ENCODE measurements around the gene OGA. TPM values are rescaled to one million over a fixed set of nuclear protein-coding genes. Genes with fewer than 3 reads are reported as not detected.

The OGA gene
- total RNA-seq, 4 donors from 2014 or later: 70.0 to 214 (median 127) TPM

DNA sequence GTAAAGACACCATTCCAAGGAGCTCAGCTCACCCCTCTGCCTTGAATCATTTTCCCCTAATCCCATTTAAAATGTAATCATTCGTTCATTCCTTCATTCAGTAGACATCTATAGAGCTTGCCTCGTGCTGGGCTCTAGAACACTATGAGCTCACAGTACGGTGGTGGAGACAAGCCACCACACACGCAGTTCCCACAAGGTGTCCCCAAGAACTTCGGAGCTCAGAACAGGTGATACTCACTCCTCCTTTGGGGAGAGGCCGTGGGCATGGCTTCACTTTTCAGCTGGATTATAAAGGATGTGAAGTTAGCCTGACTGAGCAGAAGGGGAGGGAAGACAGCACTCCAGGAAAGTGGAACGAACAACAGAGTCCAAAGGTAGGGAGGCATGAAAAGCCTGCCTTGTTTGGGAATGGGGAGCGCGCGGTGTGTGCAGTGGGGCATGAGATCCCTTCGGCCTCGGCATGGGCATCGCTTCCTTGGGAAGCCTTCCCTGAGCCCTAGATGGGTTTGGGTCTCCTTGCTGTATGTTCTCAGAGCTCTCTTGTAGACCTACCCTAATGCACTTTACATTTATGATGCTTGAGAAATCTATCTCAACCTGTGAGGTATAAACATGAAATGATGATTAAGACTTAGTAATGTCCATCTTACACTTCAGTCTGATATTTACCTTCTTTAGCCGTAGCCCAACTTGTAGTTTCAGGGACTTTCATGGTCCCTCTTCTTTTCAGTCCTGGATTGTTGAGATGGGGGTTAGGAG, 809 bp upstream of the OGA start:
- ATAC-seq (ENCODE audit: low FRiP score) (peak; percentile 25), DNase-seq (ENCODE audit: low spot score) (no peak)
- TF ChIP-seq CTCF (IDR thresholded peaks at IDR 0.05): no peak

GRCh38 chr10:101817337-101818118, 716 bp downstream of the OGA start:
- peak; percentile 76 for DNase-seq (ENCODE audit: low spot score)

DNA sequence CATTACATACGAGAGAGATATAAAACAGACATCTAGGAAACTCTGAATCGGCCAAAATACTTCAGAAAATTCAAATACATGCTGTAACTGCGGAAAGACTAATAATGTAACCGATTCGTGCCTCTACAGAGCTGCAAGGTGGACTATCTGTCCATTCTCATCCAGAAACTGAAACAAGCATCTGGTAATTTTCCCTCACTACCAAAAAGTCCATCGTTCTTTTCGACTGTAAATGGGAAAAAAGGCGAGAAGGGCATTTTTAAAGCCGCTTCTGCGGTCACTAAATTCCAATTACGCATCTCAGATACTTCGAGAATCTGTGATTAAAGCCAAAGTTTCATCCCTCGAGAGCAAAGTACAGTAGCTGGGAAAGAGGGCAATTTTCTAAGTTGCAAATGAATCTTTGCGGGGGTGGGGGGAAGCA, 1.3 kb downstream of the OGA start:
- no peak for DNase-seq (ENCODE audit: low spot score)
- TF ChIP-seq CTCF (IDR thresholded peaks at IDR 0.05): no peak

More at GRCh38 chr10:101817337-101818118, 716 bp downstream of the OGA start:
- peak; percentile 52 for ATAC-seq (ENCODE audit: low FRiP score)
- TF ChIP-seq CTCF (IDR thresholded peaks at IDR 0.05): no peak

DNA sequence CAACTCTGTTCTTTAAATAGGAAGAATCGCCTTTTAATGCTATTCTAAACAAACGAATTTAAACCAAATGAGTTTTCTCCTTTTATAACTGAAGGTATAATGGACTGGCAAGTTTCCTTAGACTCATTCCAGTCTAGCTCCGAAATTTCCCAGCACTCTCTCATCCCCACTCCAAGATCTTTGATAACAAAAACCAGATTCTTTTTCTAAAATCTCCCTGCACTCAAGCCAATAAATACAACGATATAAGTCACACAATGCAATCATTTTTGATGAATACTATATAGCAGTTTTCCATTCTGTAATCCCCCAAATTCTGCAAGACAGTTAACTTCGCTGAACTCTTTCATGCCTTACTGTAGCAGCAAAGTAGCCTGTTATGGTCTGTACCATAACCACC, 1.9 kb downstream of the OGA start:
- DNase-seq (ENCODE audit: low spot score): no peak
- ATAC-seq (ENCODE audit: low FRiP score): no peak
- TF ChIP-seq CTCF (IDR thresholded peaks at IDR 0.05): no peak

More for the DNA sequence above, 1.3 kb downstream of the OGA start:
- no peak for ATAC-seq (ENCODE audit: low FRiP score)

GRCh38 chr10:101814466-101815071, 3.7 kb downstream of the OGA start:
- ATAC-seq (ENCODE audit: low FRiP score) (no peak), DNase-seq (ENCODE audit: low spot score) (no peak)
- TF ChIP-seq CTCF (IDR thresholded peaks at IDR 0.05): no peak

GRCh38 chr10:101812606-101813005, 5.6 kb downstream of the OGA start:
- ATAC-seq (ENCODE audit: low FRiP score) (no peak), DNase-seq (ENCODE audit: low spot score) (no peak)
- TF ChIP-seq CTCF (IDR thresholded peaks at IDR 0.05): no peak
